Tongue (tissue), 2 donors: ENCODE results near the gene MBD5. TPM values are rescaled to one million over a fixed set of nuclear protein-coding genes. Genes with fewer than 3 reads are reported as not detected.
A peak's percentile ranks its signal among the peaks of the same experiment; 100 is the strongest.

ENCODE experiments used
- DNase-seq: peaks from one replicate; pipeline ENCODE4 v3.0.0-alpha.2; 2015
- total RNA-seq: library from RNA; depleted of rRNA; stranded (reverse); fragments of >200 nt; gene quantifications from one replicate; pipeline ENCODE4 v1.2.3, GENCODE V29; 2014

Gene MBD5
- total RNA-seq, 1 donor from 2014 or later = 50.2 TPM

DNA sequence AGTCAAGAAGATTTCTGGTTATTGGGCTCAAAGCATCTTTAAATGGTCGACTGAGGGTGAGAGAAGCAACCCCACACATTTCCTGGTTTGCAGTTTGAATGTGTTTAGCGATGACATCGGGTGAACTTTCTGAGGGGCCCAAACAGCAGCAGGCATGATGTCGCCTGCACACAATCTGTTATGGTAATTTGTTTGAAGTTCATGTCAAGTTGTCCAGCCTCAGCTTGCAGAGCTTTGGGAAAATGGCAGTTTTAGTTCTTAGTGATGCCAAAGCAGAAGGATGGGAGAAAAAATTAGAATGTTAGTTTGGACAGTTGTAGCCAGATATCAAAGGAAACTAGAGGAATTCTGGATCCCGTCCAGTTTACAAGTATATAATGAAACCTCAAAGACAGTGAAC is 284.6 kb downstream of the MBD5 start:
- peak; percentile 8 for DNase-seq

DNA sequence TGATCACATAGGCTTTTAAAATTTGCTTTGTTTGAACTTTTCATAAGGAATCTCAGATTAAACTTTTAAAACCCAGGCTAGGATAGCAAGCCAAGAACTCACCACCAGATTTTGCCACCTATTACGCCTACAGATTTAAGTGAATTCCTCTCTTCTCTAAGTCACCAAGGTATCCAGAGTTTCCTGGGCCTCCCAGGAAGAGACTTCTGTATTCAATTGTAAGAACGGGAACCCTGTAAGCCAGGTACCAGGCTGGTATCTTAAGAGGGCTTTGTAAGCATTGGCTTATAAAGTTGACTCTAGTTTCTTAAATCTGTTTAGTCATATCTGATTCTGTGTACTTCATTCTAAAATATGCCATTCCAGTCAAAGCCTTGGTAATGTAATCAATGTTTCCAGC is 285.1 kb downstream of the MBD5 start:
- no peak for DNase-seq

DNA sequence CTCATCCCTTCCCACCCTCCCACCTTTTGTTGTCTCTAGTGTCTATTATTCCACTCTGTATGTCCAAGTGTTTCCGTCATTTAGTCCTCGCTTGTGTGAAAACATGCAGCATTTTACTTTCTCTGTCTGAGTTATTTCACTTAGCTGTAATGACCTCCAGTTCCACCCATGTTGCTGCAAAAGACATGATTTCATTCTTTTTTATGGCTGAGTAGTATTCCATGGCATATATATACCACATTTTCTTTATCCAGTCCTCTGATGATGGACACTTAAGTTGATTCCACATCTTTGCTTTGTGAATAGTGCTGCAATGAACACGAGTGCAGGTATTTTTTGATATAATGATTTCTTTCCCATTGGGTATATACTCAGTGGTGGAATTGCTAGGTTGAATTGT is 296.7 kb downstream of the MBD5 start:
- DNase-seq = no peak

DNA sequence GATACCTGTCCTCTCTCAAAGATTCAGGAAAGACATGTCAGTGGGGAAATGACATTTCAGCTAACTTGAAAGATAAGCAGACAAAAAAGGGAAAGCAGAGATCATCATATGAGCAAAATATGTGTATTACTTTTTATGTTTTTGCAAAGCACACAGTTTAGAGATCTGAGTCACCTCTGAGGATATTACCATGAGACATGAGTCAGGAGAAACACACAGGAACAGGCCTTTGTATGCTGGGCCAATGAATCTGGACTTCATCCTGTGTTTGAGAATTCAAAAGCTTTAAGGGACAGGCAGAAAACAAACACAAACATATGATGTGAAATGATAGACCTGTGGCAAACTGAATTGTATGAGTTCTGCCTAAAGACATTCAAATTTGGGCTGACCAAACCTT is 317.6 kb downstream of the MBD5 start:
- no peak for DNase-seq

DNA sequence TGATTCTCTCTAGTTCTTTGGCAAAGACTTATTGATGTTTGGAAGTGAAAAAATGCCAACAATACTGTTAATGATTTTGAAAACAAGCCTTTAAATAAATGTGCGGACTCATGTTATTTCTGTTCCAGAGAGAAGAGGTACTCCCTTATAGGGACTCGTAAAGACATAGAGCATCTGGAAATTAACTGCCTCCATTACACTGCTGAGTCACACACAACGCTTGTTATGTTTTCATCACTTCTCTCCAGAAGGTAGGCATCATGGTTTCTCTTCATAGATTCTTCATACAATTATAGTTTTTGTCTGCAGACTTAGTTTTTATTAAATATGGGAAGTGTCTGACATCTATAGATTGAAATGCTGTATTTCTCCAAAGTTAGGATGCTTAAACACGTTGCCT is 321.2 kb downstream of the MBD5 start:
- no peak for DNase-seq

DNA sequence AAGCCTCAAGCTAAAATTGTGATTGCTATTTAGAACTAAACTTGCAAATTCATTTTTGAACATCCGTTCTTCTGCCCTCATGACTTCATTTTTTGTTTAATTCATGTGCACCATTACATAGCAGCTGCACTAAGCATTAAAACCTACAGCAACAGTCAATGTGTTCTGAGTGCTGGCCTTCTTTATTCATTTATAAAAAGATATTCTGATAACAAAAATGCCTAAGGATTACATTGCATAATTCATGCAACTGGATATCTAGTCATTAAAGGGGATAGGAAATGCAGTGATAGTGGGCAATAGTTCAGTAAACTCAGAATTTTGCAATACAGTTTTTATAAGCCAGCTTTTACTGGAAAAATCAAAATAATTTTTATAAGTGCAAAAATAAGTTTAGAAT is 329.3 kb downstream of the MBD5 start:
- no peak for DNase-seq

DNA sequence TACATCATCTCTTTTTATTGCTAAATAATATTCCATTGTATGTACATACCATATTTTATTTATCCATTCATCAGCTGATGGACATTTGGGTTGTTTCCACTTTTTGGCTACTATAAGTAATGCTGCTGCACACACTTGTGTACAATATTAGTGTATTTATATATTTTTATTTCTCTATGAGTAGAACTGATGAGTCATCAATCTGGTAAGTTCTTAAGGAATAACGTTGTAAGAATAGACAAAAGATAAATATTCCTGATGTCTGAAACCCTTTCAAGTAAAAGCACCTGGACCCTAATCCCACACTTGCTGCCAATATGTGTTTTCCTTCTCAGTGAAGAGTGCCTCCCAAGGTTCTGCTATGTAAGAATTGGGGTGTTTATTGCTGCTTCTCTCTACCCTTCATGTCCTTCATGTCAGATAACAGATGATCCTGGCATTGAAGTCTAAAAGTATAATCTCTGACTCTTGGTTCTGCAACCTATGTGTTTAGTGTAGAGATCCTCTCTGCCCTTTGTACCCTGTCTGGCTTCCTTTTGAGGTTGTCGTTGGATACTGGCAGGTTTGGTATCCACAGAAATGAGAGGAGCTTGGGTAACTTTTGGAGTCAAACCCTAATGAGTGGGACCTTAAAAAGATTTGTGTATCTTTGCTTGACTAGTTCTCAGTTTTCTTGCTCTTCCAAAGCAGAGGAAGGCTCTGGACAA is 330.7 kb downstream of the MBD5 start:
- no peak for DNase-seq

DNA sequence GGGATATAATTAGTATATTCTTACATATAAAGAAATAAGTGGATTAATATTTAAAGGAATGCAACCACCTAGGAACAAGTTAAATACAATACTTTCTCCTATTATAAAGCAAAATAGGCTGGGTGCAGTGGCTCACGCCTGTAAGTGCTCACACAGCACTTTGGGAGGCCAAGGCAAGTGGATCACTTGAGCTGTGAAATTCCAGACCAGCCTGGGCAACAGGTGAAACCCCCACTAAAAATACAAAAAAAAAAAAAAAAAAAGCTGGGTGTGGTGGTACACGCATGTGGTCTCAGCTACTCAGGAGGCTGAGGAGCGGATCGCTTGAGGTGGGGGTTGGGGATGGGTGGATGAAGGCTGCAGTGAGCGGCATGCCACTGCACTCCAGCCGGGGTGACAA is 337.5 kb downstream of the MBD5 start:
- peak; percentile 15 for DNase-seq

DNA sequence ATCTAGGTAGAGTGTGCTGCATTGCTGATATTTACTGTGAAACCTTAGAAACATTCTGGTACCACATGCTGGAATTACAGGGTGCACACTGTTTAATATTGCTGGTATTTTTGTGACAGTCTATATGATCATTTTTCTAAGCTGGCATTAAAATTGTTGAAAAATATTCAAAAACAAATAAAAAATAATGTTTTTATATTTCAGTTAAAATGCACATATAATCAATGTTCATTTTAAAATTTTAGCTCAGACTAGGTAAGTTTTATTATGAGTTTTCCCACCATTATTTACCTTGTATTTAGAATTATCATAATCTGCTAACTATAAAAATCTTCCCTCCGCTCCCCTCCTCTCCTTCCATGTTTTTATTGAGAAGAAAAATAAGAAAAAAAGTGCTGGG is 339.8 kb downstream of the MBD5 start:
- DNase-seq = no peak

DNA sequence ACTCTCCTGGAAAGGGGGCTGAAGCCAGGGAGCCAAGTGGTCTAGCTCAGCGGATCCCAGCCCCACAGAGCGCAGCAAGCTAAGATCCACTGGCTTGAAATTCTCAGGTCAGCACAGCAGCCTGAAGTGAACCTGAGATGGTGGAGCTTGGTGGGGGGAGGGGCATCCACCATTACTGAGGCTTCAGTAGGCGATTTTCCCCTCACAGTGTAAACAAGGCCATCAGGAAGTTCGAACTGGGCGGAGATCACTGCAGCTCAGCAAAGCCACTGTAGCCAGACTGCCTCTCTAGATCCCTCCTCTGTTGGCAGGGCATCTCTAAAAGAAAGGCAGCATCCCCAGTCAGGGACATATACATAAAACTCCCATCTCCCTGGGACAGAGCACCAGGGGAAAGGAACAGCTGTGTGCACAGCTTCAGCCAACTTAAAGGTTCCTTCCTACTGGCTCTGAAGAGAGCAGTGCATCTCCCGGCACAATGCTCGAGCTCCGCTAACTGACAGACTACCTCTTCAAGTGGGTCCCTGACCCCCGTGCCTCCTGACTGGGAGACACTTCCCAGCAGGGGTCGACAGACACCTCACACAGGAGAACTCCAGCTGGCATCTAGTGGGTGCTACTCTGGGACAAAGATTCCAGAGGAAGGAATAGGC is 341.4 kb downstream of the MBD5 start:
- DNase-seq = no peak

DNA sequence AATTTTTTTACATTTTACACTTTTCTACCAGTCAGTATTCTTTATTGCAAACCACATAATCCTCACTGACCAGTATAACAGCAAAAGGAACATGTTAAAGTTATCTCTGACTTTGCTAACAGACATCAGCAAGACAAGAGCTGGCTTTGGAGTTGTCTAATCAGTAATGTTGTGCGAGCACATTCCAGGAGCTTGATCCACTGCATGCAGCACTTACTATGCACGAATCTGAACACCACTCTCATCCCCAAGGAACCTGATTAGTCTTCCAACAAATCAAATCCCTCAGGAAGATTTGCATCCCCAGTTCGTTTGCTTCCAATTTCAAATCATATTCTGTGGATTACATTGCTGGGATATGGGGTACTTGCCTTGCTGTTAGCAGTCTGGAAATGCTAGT is 354.3 kb downstream of the MBD5 start:
- DNase-seq = no peak

DNA sequence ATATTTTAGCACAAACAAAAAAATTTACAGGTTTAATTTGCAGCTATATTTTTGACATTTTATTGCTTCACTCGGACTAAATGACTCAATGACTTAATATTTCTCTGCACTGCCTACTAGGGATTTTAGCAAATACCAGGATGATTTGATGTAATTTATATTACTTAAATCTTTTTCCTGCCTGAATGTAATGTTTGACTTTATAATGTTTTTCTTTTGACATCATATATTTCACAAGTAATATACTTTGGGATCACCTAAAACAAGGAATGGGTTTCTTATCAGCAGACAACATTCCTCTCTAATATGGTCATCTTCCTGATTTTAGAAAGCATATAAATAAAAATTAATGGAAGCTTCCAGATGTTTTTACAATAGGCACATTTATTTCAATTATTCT is 370.4 kb downstream of the MBD5 start:
- no peak for DNase-seq

DNA sequence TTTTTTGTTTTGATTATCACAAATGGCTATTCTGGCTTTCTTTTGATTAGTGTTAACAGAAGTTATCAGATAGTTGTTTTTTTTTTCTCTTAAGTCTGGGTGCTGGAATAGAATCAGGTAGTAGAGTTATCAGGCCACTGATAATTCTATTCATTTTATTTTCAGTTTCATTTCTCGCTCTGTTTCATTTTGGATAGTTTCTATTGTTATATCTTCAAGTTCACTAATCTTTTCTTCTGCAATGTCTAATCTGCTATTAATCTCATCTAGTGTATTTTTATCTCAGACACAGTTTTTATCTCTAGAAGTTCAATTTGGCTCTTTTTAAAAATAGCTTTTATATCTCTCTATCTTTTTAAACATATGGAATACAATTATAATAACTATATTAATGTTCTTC is 381.9 kb downstream of the MBD5 start:
- DNase-seq = no peak

DNA sequence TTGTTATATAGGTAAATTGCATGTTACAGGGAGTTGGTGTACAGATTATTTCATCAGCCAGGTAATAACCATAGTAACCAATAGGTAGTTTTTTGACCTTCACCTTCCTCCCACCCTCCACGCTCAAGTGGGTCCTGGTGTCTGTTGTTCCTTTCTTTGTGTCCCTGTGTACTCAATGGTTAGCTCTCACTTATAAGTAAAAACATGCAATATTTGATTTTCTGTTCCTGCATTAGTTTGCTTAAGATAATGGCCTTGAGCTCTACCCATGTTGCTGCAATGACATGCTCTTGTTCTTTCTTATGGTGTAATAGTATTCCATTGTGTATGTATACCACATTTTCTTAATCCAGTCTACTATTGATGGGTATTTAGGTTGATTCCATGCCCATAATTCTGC is 390.0 kb downstream of the MBD5 start:
- DNase-seq = no peak

DNA sequence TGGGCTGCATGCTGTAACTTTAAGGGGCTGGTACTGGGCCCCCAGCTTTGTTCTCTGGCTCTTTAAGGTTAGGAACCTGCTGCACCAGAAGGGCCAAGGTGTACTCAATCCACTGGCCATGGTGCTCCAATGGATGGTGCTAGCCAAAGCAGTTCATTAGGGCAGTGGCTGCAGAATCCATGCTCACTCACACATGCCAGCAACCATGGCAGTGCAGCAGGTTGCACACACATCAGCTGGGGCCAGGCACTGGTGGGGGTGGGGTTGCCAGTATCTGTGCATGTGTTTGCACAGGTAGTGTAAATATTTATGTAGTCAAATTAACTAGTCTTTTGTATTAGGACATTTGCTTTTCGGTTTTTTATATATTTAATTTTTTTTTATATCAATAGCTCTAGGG is 395.4 kb downstream of the MBD5 start:
- no peak for DNase-seq

DNA sequence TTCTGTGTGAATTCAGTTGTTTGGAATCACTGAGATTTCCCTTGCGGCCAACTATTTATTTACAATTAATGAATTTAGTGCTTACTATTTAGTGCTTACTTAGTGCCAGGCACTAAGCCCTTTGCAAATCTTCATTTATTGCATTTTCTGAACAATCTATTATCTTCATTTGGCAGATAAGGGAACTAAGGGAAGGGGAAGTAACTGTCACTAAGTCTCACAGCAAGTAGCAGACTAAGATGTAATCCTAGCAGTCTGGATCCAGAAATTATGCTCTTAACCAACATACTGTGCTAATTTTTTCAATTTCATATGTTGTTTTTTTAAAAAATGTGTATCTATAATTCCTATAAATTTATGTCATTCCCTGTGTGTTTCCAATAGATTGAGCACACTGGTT is 409.2 kb downstream of the MBD5 start:
- DNase-seq = no peak

DNA sequence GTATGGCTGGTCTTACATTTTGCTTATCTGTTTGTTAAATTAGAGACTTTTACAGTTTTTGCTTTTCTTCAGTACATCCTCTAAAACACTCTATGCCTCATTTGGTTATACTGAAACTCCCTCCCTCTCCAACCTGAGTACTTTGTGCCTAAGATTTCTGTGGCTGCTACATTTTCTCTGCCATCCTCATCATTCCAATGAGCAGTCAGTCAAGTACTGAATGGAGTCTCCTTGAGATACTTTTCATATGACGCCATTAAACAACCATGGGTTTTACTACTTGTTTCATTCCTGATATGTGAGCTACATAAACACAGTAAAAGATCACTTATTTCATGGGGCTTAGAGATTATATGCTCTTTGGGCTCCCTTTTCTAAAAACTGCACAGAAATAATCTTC is 427.0 kb downstream of the MBD5 start:
- DNase-seq = no peak

DNA sequence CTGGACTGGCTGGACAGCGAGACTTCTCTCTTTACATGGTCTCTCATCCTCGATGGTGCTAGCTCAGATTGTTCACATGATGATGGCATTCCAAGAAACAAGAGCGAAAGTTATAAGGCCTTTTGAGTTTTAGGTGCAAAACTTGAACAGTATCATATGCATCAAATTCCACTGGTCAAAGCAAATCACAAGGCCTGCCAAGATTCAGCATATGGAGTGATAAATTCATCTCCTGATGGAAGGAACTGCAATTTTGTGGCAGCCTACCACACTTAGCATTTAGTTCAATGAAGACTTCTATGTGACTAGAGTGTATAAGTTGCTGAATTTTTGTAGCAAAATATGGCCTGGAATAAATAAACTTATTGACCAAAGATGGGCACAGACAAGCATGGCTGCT is 429.6 kb downstream of the MBD5 start:
- no peak for DNase-seq

DNA sequence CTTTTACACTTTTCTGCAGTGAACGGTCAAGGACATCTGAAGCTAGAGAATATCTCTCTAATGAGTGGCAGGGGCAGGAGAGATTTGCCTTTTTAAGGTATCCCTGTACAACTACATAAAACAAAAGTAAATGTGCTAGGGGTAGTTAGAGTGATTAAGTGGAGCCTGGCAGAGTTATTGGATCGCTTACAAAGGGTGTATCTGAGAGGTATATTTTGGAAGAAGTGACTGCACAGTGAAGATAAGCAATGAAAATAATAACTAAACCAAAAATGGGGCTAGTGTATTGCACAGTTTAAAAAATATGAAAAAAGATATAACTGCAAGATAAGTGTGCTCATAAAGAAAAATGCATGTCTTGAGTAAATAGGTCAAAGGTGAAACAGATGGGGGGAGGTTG is 430.2 kb downstream of the MBD5 start:
- DNase-seq = no peak

DNA sequence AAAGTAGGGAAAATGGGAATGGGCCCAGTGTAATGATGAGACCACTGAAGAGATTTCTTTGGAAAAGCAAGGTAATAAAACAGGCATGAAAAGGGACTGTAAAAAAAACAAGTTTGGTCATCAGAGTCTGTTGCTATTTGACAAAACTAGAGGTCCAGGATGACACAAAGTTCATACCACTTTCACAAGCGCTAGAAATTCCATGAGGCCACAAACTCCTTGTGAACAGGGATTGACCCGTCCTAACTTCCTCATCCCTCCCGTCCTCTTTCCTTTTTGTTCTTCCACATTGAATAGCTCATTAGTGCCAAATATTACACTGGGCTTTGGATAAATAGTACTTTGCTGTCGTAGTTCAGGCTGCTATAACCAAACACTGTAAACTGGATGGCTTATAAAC is 434.9 kb downstream of the MBD5 start:
- DNase-seq = no peak

DNA sequence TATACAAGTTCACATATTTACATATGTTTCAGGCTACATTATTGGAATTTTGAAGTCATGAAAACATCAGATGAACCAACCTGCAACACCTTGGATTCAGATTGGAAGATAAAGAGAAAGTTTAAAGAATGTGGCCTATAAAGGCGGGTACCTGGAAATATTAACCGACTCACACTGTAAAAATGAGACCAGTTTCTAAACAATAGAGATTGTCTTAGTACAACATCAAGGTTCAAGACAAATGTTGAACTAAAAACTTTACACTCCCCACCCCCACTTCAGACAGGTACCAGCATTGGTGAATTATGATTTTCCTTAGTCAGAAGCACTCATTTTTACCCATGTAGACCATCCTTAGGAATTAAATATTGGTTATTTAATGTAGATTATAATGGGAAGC is 437.3 kb downstream of the MBD5 start:
- no peak for DNase-seq

DNA sequence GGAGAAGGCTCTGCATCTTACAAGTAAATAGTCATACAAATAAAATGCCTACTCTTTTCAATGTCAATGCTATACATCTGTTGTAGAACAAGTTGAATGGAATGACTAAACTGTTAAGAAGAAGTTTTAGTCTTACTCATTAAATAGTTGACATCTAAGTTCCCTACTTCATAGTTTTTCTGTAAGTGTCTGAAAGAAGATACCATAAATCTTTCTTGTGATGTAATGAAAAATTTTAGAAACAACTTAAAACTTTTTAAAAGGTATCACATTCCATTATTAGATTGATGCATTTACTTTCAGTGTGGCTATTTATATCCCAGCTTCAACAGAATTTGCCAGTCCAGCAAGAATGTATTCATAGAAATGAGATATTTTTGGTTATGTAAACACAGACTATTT is 438.5 kb downstream of the MBD5 start:
- DNase-seq = no peak

DNA sequence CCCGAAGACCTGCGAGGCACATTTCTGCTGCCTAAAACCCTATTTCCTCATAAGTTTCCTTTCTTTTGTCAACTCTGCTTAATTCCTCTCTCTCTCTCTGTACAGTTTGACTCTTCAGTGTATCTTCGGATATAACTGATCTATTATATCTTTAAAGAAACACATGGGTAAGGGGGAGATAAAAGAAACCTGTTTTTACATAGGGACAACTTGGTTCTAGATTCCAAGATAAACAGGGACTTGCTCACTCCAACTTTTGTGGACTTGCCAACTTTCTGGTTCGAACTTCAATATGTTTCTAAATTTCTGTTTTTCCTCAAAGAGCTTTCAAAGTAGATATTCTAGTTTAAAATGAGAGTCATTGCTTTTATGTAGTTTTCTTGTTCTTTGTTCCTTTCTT is 441.0 kb downstream of the MBD5 start:
- no peak for DNase-seq

DNA sequence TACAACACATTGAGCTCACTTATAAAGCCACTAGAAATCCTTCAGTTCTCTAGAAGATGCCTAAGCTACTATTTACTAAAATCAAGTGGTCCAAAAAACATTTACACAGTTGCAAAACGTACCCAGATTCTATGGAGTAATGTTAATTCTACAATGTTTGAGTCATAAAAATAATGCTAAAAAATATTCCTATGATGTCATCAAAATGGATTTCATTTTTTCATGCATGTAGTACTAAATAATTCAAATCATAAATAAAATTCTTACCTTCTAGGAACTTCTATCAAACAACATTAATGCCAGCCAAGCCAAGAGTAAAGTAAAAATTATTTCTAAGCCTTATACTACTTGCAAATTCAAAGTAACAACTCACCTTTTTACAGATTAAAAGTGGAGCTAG is 454.7 kb downstream of the MBD5 start:
- DNase-seq = no peak

DNA sequence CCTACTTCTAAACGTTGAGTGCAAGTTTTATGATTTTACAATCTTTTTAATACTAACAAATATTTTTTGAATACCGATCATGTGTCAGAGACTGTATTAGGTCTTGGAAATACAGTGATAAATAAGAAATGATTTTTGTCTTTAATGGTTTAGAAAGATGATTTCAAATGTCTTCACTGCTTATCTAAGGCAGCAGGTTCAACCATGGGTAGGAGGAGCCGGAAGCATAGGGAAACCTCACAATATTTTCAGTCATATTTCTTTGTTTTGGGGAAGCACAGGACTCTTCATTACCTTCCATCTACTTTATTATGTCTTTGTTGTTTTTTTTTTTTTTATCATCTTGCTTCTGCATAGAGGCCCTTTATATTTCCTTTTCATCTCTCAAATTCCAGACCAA is 458.5 kb downstream of the MBD5 start:
- no peak for DNase-seq
